ENCODE data around the gene PKNOX2.

Gene PKNOX2

DNA sequence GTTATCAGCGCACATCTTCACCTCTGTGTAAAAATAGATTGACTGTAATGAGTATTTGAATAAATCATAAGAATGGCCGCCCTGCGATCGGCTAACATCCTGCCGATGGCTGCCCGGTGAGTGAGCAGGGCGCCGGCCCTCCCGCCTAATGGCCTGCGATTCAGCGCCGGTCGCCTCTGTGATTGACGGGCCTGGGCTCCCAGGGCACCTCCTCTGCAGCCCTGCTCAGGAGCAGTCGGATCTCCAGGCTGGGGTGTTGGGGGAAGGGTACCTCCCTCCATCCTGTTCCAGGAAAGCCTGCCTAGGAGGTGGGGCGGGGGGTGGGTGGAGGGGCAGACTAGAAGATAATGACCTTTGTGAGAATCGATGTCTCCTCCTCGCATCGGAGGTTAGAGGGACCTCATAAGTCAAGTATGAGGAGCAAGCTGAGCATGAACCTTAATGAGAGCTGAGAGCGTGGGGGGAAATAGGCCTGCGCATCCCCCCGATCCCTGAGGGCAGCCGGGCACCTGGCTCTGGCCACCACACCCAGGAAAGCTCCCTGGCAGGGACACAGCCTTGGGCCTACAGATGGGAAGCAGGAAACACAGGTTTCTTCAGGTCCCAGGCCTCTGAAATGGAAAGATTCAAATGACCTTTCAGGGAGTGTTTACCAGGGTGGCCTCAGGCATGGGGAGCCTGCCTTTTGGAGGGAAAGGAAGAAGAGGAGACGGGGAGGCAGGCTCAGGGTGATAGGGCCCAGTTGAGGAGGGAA, 71.7 kb downstream of the PKNOX2 start:
- peak overlapping the region; percentile 25 for H4K8ac ChIP-seq (ENCODE audit: low read depth, low read length)
- H3K18ac ChIP-seq (ENCODE audit: low read length) = peak overlapping the region; percentile 43
- H3K4ac ChIP-seq (ENCODE audit: low read depth, low read length) = no peak overlapping the region
- peaks cover 2% of the 10 kb centered on the region for H3K9me3 ChIP-seq (ENCODE audit: insufficient read depth, low read depth, low read length)
- no peaks in the 10 kb centered on the region for H3K27me3 ChIP-seq (ENCODE audit: insufficient read depth, low read length)
- no peak overlapping the region for H3K4me3 ChIP-seq (ENCODE audit: low read depth, low read length)
- H2AFZ ChIP-seq (ENCODE audit: insufficient read depth, low read length, poor library complexity) = no peak overlapping the region
- no CpG with 5 or more reads among the region's 24 CpGs for WGBS (ENCODE audit: extremely low coverage, insufficient coverage, insufficient read length)
- H2BK5ac ChIP-seq (ENCODE audit: low read depth, low read length, poor library complexity) = no peak overlapping the region
- H3K79me2 ChIP-seq (ENCODE audit: control insufficient read depth, insufficient read depth, low read length, poor library complexity) = no peaks in the 10 kb centered on the region
- H3K4me2 ChIP-seq (ENCODE audit: low read length) = no peak overlapping the region
- H3K23ac ChIP-seq (ENCODE audit: low read length) = no peak overlapping the region
- no peaks in the 10 kb centered on the region for H3K36me3 ChIP-seq (ENCODE audit: control insufficient read depth in 1 of 2, insufficient read depth in 2 of 2, low read length in 2 of 2)
- peak overlapping the region; percentile 56 for H2BK12ac ChIP-seq (ENCODE audit: low read length)
- H4K91ac ChIP-seq (ENCODE audit: low read depth, low read length) = no peak overlapping the region
- H3K4me1 ChIP-seq (ENCODE audit: control insufficient read depth in 1 of 2, insufficient read depth in 2 of 2, low read length in 2 of 2) = peaks cover 34 to 36% of the 10 kb centered on the region in 2 experiments
- no peak overlapping the region for H3K27ac ChIP-seq (ENCODE audit: low read depth, low read length)
- peaks cover 9% of the 10 kb centered on the region for H3K79me1 ChIP-seq (ENCODE audit: low read length)
- H2AK5ac ChIP-seq (ENCODE audit: low read length) = peak overlapping the region; percentile 53
- peak overlapping the region; percentile 54 for H3K14ac ChIP-seq (ENCODE audit: low read length)
- no peak overlapping the region for H3K9ac ChIP-seq (ENCODE audit: low read length)
- peak overlapping the region; percentile 18 for H2BK120ac ChIP-seq (ENCODE audit: insufficient read depth, low read length, poor library complexity)
- no peak overlapping the region for H4K12ac ChIP-seq (ENCODE audit: low read depth, low read length)
- no peak for DNase-seq

DNA sequence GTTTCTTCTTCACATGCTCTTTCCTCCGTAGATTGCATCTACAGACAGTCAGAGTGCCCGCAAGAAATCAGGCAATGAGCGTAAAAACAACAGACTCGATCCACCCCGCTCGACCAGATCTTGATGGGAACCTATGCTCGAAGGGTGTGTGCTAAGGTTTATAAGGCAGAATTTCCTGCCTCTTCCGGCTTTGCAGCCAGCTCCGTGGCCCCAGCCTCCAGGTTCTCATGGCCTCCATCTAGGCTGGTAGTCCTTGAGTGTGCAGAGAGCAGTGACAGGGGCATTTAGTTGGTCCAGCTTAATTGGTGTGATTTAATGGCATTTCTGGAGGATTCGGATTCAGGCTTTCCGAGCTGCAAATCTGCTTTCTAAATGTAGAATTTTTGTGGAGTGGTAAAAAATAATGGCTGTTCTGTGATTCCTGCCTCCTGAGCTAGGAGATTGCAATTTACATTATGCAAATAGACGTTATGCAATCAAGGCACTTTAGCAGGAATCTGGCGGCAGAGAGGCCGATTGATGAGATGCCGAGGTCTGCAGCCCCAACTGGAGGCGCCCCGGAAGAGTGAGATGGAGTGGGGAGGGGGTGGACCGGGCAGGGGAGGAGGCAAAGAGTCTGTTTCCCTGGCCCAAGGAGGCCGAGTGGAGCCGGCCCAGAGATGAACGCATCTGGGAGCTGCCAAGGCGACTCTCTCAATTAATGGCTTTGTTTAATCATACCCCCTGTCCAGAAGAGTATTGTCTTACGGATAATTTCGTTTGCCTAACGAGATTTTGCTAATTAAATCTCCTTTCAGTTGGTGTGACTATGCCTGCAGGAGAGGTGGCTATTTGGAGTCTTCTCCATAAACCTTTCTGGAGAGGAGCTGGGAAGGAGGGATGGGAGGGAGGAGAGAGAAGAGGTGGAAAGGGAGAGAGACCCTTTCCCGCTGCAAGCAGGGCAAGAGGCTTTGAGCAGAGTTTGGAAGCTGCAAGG, 75.3 kb downstream of the PKNOX2 start:
- no peak overlapping the region for H3K4me2 ChIP-seq (ENCODE audit: low read length)
- DNase-seq = no peak
- H3K18ac ChIP-seq (ENCODE audit: low read length) = no peak overlapping the region
- H3K79me2 ChIP-seq (ENCODE audit: control insufficient read depth, insufficient read depth, low read length, poor library complexity) = no peaks in the 10 kb centered on the region
- no peak overlapping the region for H3K9ac ChIP-seq (ENCODE audit: low read length)
- no peak overlapping the region for H4K91ac ChIP-seq (ENCODE audit: low read depth, low read length)
- no peak overlapping the region for H2BK120ac ChIP-seq (ENCODE audit: insufficient read depth, low read length, poor library complexity)
- H3K27me3 ChIP-seq (ENCODE audit: insufficient read depth, low read length) = no peaks in the 10 kb centered on the region
- no peak overlapping the region for H3K4ac ChIP-seq (ENCODE audit: low read depth, low read length)
- H2AK5ac ChIP-seq (ENCODE audit: low read length) = no peak overlapping the region
- no CpG with 5 or more reads among the region's 26 CpGs for WGBS (ENCODE audit: extremely low coverage, insufficient coverage, insufficient read length)
- H2BK12ac ChIP-seq (ENCODE audit: low read length) = no peak overlapping the region
- H3K23ac ChIP-seq (ENCODE audit: low read length) = no peak overlapping the region
- peaks cover 6% of the 10 kb centered on the region for H3K79me1 ChIP-seq (ENCODE audit: low read length)
- H3K27ac ChIP-seq (ENCODE audit: low read depth, low read length) = no peak overlapping the region
- H3K4me1 ChIP-seq (ENCODE audit: control insufficient read depth in 1 of 2, insufficient read depth in 2 of 2, low read length in 2 of 2) = peaks cover 20 to 21% of the 10 kb centered on the region in 2 experiments
- no peak overlapping the region for H2BK5ac ChIP-seq (ENCODE audit: low read depth, low read length, poor library complexity)
- no peak overlapping the region for H3K4me3 ChIP-seq (ENCODE audit: low read depth, low read length)
- no peak overlapping the region for H4K8ac ChIP-seq (ENCODE audit: low read depth, low read length)
- H4K12ac ChIP-seq (ENCODE audit: low read depth, low read length) = no peak overlapping the region
- peaks cover 2% of the 10 kb centered on the region for H3K9me3 ChIP-seq (ENCODE audit: insufficient read depth, low read depth, low read length)
- H3K14ac ChIP-seq (ENCODE audit: low read length) = no peak overlapping the region
- H3K36me3 ChIP-seq (ENCODE audit: control insufficient read depth in 1 of 2, insufficient read depth in 2 of 2, low read length in 2 of 2) = no peaks in the 10 kb centered on the region
- H2AFZ ChIP-seq (ENCODE audit: insufficient read depth, low read length, poor library complexity) = no peak overlapping the region

DNA sequence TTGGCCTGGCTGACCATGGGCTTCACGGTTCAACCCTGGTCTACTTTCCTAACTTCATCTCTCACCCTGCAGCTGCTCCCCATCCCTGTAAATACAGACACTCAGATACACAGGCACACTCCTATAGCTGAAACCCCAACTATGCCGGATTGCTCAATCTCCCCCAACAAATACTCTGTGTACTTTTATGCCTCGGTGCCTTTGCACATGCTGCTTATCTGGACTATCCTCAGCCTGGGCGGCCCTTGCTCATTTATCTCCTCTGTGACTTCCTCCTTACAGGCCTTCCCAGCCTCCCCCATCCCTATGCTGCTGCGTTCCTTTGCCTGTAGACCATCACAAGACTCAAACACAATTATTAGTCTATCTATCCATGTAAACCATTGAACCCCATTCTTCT, 76.6 kb downstream of the PKNOX2 start:
- no peak overlapping the region for H2BK120ac ChIP-seq (ENCODE audit: insufficient read depth, low read length, poor library complexity)
- H3K9ac ChIP-seq (ENCODE audit: low read length) = no peak overlapping the region
- peaks cover 2% of the 10 kb centered on the region for H3K79me1 ChIP-seq (ENCODE audit: low read length)
- no peaks in the 10 kb centered on the region for H3K79me2 ChIP-seq (ENCODE audit: control insufficient read depth, insufficient read depth, low read length, poor library complexity)
- H2BK12ac ChIP-seq (ENCODE audit: low read length) = no peak overlapping the region
- no peak overlapping the region for H3K18ac ChIP-seq (ENCODE audit: low read length)
- H4K8ac ChIP-seq (ENCODE audit: low read depth, low read length) = no peak overlapping the region
- H3K9me3 ChIP-seq (ENCODE audit: insufficient read depth, low read depth, low read length) = peaks cover 2% of the 10 kb centered on the region
- H2BK5ac ChIP-seq (ENCODE audit: low read depth, low read length, poor library complexity) = no peak overlapping the region
- no peak overlapping the region for H4K12ac ChIP-seq (ENCODE audit: low read depth, low read length)
- H3K4me3 ChIP-seq (ENCODE audit: low read depth, low read length) = no peak overlapping the region
- no peak overlapping the region for H2AFZ ChIP-seq (ENCODE audit: insufficient read depth, low read length, poor library complexity)
- WGBS (ENCODE audit: extremely low coverage, insufficient coverage, insufficient read length) = no CpG with 5 or more reads among the region's 5 CpGs
- no peak overlapping the region for H2AK5ac ChIP-seq (ENCODE audit: low read length)
- H3K4me1 ChIP-seq (ENCODE audit: control insufficient read depth in 1 of 2, insufficient read depth in 2 of 2, low read length in 2 of 2) = peaks cover 10% of the 10 kb centered on the region in 2 experiments
- no peaks in the 10 kb centered on the region for H3K27me3 ChIP-seq (ENCODE audit: insufficient read depth, low read length)
- no peak overlapping the region for H3K4me2 ChIP-seq (ENCODE audit: low read length)
- no peak overlapping the region for H3K27ac ChIP-seq (ENCODE audit: low read depth, low read length)
- H3K14ac ChIP-seq (ENCODE audit: low read length) = no peak overlapping the region
- no peak overlapping the region for H4K91ac ChIP-seq (ENCODE audit: low read depth, low read length)
- H3K23ac ChIP-seq (ENCODE audit: low read length) = no peak overlapping the region
- H3K36me3 ChIP-seq (ENCODE audit: control insufficient read depth in 1 of 2, insufficient read depth in 2 of 2, low read length in 2 of 2) = no peaks in the 10 kb centered on the region
- no peak for DNase-seq
- no peak overlapping the region for H3K4ac ChIP-seq (ENCODE audit: low read depth, low read length)

DNA sequence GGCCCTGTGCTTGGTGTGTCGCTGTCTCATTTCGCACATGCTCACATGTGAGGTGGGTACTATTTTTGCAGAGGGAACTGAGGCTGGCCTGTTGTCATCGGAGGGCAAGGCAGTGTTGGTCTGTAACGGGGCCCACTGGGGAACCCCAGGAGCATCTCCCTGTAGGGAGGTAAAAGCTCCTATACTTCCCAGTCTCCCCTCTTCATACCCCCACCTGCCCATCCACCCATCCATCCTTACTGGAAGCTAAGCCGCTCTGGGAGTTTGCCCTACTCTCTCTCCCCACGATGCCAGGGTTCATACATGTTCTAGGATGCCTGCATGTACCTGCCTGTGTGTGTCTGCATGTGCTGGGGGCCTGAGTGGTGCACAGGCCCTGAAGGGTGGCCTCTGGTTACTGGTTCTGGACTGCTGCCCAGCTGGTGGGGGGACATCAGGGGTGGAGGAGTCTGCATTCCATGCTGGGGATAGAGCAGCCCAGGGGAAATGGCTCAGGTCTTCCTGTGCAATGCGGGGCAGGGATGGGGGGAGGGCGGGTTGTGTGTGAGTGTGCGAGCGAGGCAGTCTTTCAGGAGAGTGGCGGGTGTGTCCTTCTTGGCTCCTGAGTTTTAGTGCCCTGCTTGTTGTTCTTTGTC, 77.7 kb downstream of the PKNOX2 start:
- no peak for DNase-seq
- H3K18ac ChIP-seq (ENCODE audit: low read length) = no peak overlapping the region
- no peak overlapping the region for H3K4me2 ChIP-seq (ENCODE audit: low read length)

More for the DNA sequence above, 77.7 kb downstream of the PKNOX2 start:
- Histone ChIP-seq H3K79me1 (ENCODE audit: low read length) (no peaks in the 10 kb centered on the region), H3K14ac (ENCODE audit: low read length) (no peak overlapping the region), H2BK12ac (ENCODE audit: low read length) (no peak overlapping the region), H3K4ac (ENCODE audit: low read depth, low read length) (no peak overlapping the region), H3K27me3 (ENCODE audit: insufficient read depth, low read length) (no peaks in the 10 kb centered on the region), H2AK5ac (ENCODE audit: low read length) (no peak overlapping the region), H4K8ac (ENCODE audit: low read depth, low read length) (no peak overlapping the region), H3K4me1 (ENCODE audit: control insufficient read depth in 1 of 2, insufficient read depth in 2 of 2, low read length in 2 of 2) (peaks cover 5 to 6% of the 10 kb centered on the region in 2 experiments), H3K23ac (ENCODE audit: low read length) (no peak overlapping the region), H3K4me3 (ENCODE audit: low read depth, low read length) (no peak overlapping the region), H3K79me2 (ENCODE audit: control insufficient read depth, insufficient read depth, low read length, poor library complexity) (no peaks in the 10 kb centered on the region), H4K91ac (ENCODE audit: low read depth, low read length) (no peak overlapping the region), H3K36me3 (ENCODE audit: control insufficient read depth in 1 of 2, insufficient read depth in 2 of 2, low read length in 2 of 2) (no peaks in the 10 kb centered on the region), H2AFZ (ENCODE audit: insufficient read depth, low read length, poor library complexity) (no peak overlapping the region), H2BK120ac (ENCODE audit: insufficient read depth, low read length, poor library complexity) (no peak overlapping the region), H3K9ac (ENCODE audit: low read length) (no peak overlapping the region), H2BK5ac (ENCODE audit: low read depth, low read length, poor library complexity) (no peak overlapping the region), H3K27ac (ENCODE audit: low read depth, low read length) (no peak overlapping the region), H4K12ac (ENCODE audit: low read depth, low read length) (no peak overlapping the region), H3K9me3 (ENCODE audit: insufficient read depth, low read depth, low read length) (peaks cover 2% of the 10 kb centered on the region)
- no CpG with 5 or more reads among the region's 11 CpGs for WGBS (ENCODE audit: extremely low coverage, insufficient coverage, insufficient read length)
